NCI-H524 treated with DMSO at 0.1 percent for 48 hours (cell line): ENCODE results near the gene NIPAL1.

Source experiments
- DNase-seq: peaks from one replicate; lab custom pipeline; 2025; lab: John Stamatoyannopoulos, UW

The NIPAL1 gene

DNA sequence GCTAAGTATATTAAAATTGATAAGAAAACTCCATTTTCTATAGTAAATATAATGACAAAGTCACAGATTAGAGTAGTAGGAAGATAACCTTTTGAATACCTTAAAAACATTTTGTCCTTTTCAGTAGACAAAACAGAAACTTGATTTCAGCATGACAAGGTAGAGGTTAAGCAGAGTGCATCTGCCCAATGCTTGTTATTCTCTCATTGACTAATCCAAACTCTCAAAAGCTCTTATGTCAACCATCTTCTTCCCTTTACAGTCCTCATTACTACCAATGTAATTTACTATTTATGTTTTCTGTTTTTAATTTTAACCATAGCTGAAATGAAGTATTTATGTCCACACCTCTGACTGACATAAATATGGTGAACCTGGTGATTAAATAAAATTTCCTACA lies 11.1 kb downstream of the NIPAL1 start:
- DNase-seq = no peak

DNA sequence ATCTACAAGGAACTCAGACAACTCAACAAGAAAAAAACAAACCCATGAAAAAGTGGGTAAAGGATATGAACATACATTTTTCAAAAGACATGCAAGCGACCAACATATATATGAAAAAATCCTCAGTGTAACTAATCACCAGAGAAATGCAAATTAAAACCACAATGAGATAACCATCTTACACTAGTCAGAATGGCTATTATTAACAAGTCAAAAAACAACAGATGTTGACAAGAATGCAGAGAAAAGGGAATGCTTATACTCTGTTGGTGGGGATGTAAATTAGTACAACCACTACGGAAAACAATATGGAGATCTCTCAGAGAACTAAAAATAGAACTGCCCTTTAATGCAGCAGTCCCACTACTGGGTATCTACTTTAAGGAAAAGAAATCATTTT lies 12.1 kb downstream of the NIPAL1 start:
- DNase-seq = no peak

- no peak for DNase-seq
Observed at GRCh38 chr4:48030470-48030869, 13.9 kb downstream of the NIPAL1 start.

GRCh38 chr4:48031802-48032525 lies 15.4 kb downstream of the NIPAL1 start:
- no peak for DNase-seq

- DNase-seq = no peak
Observed at GRCh38 chr4:48032721-48033120, 16.1 kb downstream of the NIPAL1 start.

DNA sequence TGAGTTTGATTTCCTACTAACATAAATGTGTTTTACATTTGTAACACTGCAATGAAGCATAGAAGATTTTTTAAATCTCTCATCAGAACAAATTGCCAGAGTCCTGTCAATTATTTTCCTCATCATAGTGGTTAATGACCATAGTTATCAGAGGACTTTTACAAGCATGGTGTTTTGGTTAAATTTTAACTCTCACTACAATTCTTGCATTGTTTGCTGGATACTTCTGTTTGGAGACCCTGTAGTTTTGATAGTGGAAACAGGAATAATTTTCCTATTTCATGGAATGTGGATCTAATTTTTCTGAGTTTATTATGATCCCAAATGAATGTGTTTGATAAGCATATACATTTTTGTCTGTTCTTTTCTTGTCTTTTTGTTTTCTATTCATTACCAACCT lies 16.8 kb downstream of the NIPAL1 start:
- no peak for DNase-seq

- DNase-seq = peak; percentile 43
Observed at GRCh38 chr4:48033825-48034413, 17.3 kb downstream of the NIPAL1 start.

DNA sequence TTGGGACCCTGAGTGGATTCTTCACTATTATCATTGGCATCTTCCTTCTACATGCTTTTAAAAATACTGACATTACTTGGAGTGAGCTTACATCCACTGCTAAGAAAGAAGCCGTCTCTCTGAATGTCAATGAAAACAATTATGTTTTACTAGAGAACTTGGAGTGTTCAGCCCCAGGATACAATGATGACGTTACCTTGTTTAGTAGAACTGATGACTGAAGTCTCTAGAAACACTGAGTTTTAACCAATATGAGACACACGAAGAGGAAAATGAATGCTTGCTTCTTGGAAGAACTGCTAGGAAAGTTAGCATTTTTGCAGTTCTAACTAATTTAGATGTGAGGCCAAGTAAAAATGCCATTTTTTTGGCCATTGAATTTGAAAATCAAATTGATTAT lies 19.4 kb downstream of the NIPAL1 start:
- DNase-seq = no peak

DNA sequence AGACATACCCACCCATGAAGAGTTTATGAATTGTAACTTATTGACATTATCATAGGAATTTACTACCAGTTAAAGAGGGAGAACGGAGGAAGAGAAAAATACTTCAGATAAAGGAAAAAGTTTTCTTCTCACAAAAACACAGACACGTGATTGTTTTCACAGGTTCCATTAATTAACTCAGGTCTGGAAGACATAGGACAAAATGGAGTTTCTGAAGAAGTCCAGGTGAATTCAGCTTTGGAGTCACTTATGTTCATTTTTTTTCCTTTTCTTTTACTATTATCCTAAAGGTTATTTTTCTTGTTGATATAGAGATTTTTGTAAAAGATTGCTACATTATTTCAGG lies 20.5 kb downstream of the NIPAL1 start:
- DNase-seq = no peak

GRCh38 chr4:48038666-48039065 lies 22.1 kb downstream of the NIPAL1 start:
- no peak for DNase-seq

GRCh38 chr4:48039561-48039960 lies 23.0 kb downstream of the NIPAL1 start:
- no peak for DNase-seq

- DNase-seq = no peak
Observed at GRCh38 chr4:48041535-48042137, 25.1 kb downstream of the NIPAL1 start.

DNA sequence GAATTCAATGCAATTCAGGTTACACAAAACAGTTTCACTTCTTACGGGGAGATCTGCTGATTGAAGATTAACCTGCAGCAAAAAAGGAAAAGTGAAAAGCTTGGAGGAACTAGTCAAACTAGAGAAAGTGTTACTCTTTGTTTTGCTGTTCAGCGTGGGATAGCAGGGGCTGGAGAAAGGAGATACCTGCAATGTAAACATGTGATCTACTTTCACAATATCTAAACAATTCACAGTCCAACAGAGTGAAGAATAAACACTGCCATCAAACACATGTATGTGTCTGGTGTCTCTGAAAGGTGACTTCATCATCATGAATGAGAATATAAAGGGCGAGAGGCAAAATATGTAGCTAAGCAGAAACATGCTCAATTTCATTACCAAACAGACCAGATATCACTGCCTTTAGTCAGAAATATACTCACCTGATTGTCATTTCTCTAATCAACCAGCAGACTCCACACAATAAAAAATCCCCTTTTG lies 26.4 kb downstream of the NIPAL1 start:
- DNase-seq = no peak

GRCh38 chr4:48043504-48043903 lies 26.9 kb downstream of the NIPAL1 start:
- DNase-seq = no peak

DNA sequence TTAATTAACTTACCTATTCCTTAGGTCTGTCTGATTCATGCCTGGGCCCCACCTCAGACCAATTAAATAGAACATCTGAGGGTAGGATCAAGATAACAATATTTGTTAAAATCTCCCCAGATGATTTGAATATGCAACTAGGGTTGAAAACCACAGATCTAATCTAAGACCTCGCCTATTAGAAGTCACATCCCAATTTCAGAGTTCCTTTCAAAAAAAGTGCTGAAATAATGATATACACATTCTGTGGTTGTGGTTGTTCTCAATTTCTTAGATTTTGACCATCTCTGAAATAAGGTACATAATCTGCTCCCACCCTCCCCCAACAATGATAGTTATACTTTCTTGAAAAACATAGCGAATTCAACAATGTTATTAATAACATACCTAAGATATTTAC lies 27.7 kb downstream of the NIPAL1 start:
- no peak for DNase-seq

GRCh38 chr4:48046059-48046458 lies 29.5 kb downstream of the NIPAL1 start:
- DNase-seq = no peak

GRCh38 chr4:48047421-48047844 lies 30.9 kb downstream of the NIPAL1 start:
- no peak for DNase-seq

DNA sequence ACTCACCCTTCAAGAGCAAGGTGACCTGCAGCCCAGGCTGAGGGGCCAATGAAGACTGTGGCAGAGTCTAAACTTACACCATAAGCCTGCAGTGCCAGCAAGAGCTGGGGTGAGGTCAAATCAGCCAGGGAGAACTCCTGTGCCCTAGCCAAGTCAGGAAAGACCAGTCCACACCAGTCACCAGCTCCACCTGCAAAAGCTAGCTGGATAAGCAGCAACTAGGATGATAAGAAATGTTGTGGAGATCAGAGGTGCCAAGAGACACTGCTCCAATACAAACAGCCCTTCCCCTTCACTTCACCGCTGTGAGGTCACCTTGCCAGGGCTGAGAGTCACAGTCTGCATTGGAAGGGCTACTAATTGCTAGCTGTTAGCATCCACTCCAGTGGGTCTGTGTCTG lies 31.3 kb downstream of the NIPAL1 start:
- DNase-seq = no peak

DNA sequence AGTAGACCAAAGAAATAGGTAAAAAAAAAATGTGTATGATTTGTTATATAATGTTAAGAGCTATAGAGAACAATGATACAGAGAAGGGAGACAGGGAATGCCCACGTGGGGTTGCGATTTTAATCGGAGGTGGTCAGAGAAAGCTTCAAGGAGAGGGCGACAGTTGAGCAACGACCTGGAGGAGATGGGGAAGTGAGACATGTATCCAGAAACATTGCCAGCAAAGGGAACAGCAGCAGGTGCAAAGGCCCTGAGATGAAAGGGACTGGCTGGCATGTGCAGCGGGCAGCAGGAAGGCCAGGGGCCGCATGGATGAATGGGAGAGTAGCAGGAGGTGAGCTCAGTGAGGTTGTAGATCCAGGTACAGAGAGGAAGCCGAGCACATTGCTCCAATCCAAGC lies 32.9 kb downstream of the NIPAL1 start:
- no peak for DNase-seq

DNA sequence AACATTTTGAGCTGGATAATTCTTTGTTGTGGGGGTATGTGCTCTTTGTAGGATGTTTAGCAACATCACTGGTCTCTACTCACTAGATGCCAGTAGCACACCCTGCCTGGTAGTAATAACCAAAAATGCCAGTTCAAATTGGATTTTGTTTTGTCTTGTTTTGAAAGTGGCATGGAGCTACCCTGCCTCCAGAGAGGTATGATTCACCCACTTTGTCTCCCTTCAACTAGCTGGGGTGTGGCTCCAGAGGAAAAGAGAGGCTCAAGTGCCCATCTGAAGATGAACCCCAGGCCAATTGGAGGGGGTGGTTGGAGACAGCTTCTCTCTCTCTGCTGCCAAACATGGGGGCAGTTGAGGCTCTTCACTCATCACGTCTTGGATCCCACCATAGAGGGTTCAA lies 34.5 kb downstream of the NIPAL1 start:
- no peak for DNase-seq

DNA sequence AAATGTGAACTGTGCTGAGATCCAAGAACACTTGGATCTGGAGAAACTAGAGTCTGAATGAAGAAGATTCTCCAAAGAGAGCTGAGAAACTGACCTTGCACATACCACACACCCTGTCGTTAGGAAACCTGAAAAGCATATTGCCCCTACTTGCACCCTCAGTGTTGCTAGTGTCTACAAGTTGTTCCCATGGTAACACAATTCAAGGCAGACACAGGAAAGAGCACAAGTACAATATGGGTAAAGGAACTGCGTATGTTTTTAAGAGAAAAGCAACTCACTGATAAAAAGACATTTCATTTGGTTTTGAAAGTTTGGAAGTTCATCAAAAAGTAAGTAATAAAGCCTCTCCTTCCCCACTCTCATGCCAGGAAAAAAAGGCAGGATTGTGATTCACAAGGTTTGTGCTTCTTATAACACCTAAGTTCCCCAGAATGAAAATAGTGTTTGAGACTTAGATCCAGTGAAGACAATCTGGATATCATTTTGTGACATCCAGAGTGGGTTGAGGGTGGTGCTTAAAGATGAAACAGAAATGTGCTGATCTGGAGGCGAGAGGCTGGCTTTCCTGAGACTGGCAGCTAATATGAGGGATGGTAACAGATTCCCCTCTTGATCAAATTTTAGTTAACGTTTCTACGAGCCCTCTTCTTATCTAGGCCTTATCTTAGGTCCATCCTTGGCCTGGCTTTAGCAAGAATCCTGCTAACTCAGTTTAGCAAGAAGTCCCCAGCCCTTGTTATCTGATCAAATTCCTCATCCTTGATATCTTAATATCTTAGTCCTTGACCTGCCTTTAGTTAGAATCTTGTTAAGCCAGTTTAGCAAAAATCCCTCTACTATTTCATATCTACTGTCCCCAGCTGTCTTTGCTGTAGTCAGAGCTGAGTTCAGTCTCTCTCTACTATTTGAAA lies 42.3 kb downstream of the NIPAL1 start:
- no peak for DNase-seq

DNA sequence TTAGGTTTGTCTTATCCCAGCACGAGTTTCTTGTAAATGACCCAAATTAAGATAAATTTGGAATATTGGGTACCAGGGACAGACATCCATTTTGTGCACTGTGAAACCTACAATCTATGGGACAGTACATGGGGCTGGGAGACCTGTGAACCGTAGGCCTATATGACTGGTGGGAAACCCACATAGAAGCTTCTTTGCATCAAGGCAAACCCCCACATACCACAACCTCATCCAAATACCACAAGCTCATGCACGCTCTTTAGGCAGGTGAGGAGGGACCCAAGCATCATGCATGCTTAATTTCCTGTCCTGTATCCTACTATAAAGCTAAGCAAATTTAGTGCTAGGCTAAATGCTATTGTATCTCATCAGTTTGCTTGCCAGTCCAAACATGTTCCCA lies 47.8 kb downstream of the NIPAL1 start:
- no peak for DNase-seq
